Colonic mucosa (tissue), 4 donors: ENCODE data around the gene PANK4. TPM values are rescaled to one million over a fixed set of nuclear protein-coding genes. Genes with fewer than 3 reads are reported as not detected.

Experiments
- DNase-seq: peaks from one replicate; pipeline ENCODE4 v3.0.0-alpha.2; 2020
- H3K27ac ChIP-seq: fragments of 200-600 bp; one replicate; pipeline ENCODE4 v1.8.0; 2021
- H3K27me3 ChIP-seq: fragments of 200-600 bp; one replicate; pipeline ENCODE4 v1.8.0; 2021
- H3K36me3 ChIP-seq: fragments of 200-600 bp; one replicate; pipeline ENCODE4 v1.8.0; 2021
- H3K4me1 ChIP-seq: fragments of 200-600 bp; one replicate; pipeline ENCODE4 v1.8.0; 2021; ENCODE audit warnings: mild to moderate bottlenecking
- H3K4me3 ChIP-seq: fragments of 200-600 bp; one replicate; pipeline ENCODE4 v1.8.0; 2021
- H3K9ac ChIP-seq, 2 donors: one replicate each; pipeline ENCODE4 v1.7.0; 2013; ENCODE audit warnings: control low read depth in 2 of 2, low read depth in 2 of 2, low read length in 2 of 2
- H3K9me3 ChIP-seq: fragments of 200-600 bp; one replicate; pipeline ENCODE4 v1.8.0; 2021
- intact Hi-C: fragments of 100-400 bp; cut with DNase I; formaldehyde crosslinking; loops from one replicate; pipeline ENCODE4 v1.14.1; 2022
- total RNA-seq, 2 donors: library from RNA; stranded (reverse); fragmentation: NEBNext Ultra II Directional in 1 of 2; extraction: Animal tissue kit (Norgen Biotek cat#: 25700) in 1 of 2; gene quantifications; one replicate each; pipeline ENCODE4 v1.2.1, GENCODE V29; 2021
- TF ChIP-seq, protein P1 (sequence below): fragments of 200-600 bp; IDR thresholded peaks from one replicate; pipeline ENCODE4 v1.8.0; 2022; ENCODE audit warnings: antibody characterized with exemption, mild to moderate bottlenecking
- donor health status: healthy.
- donor health status: DM: no; HTN: no; CAD: no.
- donor health status: DM: no; HTN: no; CAD: no.

The PANK4 gene
- total RNA-seq, 2 donors from 2014 or later = 27.0 to 42.0 TPM

DNA sequence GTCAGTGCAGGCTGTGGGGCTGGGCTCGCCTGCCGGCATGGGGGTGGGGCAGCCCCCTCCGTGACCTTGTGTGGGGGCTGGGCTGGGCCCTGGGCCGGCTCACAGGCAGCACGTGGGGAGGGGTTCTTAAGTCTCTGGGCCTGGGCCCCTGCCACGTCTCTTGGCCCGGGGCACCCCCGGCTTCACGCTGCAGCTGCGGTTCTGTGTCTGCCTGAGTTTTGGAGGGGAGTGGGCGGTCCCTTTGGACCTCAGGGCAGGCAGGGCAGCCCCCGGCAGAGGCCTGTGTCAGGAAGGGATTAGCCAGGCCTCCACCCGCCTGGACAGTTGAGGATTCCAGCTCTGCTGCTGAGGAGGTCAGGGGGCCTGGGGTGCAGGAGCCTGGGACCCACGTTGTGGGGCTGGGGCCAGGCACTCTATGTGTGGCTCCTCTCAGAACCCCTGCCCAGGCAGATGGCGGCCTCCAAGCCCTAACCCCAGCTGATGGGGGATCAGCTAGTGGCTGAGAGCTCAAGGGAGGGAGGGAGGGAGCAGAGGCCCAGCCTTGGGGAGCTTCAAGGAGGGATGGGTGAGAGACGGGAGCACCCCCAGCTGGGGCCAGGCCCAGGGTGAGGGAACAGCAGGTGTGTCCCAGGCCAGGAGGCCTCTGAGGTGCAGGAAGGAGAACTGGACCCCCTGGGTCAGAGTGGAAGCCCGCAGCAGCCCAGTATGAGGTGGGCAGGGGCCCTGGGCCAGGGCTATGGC is 52.1 kb downstream of the PANK4 start:
- no peak overlapping the region for H3K9ac ChIP-seq
- no peaks in the 10 kb centered on the region for H3K9me3 ChIP-seq
- no peak for DNase-seq
- H3K4me3 ChIP-seq = no peak overlapping the region
- intact Hi-C loops = no loop called here
- H3K36me3 ChIP-seq = no peaks in the 10 kb centered on the region
- no peaks in the 10 kb centered on the region for H3K27me3 ChIP-seq
- peaks cover 8% of the 10 kb centered on the region for H3K4me1 ChIP-seq
- no peak overlapping the region for H3K27ac ChIP-seq
- TF ChIP-seq, protein P1, sequence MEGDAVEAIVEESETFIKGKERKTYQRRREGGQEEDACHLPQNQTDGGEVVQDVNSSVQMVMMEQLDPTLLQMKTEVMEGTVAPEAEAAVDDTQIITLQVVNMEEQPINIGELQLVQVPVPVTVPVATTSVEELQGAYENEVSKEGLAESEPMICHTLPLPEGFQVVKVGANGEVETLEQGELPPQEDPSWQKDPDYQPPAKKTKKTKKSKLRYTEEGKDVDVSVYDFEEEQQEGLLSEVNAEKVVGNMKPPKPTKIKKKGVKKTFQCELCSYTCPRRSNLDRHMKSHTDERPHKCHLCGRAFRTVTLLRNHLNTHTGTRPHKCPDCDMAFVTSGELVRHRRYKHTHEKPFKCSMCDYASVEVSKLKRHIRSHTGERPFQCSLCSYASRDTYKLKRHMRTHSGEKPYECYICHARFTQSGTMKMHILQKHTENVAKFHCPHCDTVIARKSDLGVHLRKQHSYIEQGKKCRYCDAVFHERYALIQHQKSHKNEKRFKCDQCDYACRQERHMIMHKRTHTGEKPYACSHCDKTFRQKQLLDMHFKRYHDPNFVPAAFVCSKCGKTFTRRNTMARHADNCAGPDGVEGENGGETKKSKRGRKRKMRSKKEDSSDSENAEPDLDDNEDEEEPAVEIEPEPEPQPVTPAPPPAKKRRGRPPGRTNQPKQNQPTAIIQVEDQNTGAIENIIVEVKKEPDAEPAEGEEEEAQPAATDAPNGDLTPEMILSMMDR = no peak

DNA sequence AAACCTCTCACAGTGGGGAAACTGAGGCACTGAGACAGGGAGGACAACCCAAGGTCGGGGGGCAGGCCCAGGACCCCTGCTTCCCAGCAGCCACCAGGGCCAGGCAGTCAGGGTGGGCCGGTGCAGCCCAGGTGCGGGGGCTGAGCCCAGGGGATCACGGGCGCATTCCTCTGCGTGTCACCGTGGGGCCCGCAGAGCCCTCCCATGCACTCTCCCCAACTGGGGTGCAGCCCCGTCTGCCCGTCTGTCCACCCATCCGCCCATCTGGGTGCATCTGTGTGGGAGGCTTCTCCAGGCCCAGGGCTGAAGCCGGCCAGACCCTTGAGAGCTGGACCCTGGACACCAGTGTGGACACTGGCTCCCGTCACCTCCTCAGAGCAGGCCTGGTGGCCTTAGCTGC is 53.2 kb downstream of the PANK4 start:
- no peaks in the 10 kb centered on the region for H3K9me3 ChIP-seq
- TF ChIP-seq, protein P1 = no peak
- H3K4me1 ChIP-seq = peaks cover 7% of the 10 kb centered on the region
- intact Hi-C loops = no loop called here
- H3K4me3 ChIP-seq = no peak overlapping the region
- no peak overlapping the region for H3K27ac ChIP-seq
- H3K36me3 ChIP-seq = no peaks in the 10 kb centered on the region
- DNase-seq = no peak
- H3K9ac ChIP-seq = no peak overlapping the region
- no peaks in the 10 kb centered on the region for H3K27me3 ChIP-seq

DNA sequence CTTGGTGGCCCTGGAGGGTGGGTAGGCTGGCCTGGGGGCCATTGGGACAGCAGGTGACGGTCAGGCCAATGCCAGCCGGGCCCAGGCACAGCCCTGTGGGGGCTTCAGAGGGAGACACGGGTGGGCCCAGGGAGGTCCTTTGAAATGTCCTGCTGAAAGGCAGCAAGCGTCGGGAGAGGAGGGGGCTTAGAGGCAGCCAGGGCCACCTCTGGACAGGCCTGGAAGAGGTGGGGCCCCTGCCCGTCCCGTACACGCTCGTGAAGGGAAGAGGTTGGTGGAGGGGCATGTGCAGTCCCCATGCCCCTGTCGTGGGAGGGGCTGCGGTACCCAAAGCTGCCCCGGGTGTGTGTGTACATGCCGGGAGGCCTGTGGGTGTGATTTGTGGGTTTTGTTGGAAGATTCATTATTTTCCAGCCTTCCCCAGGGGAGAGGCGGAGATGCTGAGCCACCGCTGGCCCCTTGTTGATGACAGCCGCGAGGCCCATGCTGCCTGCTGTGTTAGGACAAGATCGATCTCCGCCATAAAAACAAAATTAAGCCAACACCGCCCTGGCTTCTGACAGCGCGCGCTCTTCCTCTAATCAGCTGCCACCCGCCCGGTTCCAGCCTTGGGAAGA is 53.7 kb downstream of the PANK4 start:
- no peak for DNase-seq
- H3K9ac ChIP-seq = no peak overlapping the region
- no peak overlapping the region for H3K4me3 ChIP-seq
- peaks cover 2% of the 10 kb centered on the region for H3K4me1 ChIP-seq
- H3K27ac ChIP-seq = no peak overlapping the region
- no peaks in the 10 kb centered on the region for H3K27me3 ChIP-seq
- no peaks in the 10 kb centered on the region for H3K9me3 ChIP-seq
- H3K36me3 ChIP-seq = no peaks in the 10 kb centered on the region
- TF ChIP-seq, protein P1 = no peak
- intact Hi-C loops = no loop called here

DNA sequence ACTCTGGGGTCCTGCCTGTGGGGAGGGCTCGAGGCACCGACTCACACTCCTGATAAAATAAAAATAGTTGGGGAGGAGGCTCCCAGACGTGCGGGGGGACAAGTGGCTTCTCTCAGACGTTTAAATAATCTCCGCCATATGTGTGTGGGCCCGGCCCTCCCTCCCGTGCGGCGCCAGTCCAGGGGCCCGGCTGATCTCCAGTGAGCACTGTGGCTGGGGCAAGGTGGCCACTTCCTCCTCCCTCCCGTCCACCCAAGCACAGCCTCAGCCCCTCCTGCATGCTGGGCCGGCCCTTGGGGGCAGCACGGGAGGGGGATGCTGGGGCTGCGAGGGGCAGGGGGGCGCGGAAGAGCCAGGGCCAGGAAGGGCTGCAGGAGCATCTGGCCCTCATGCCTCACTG is 54.3 kb downstream of the PANK4 start:
- no peak overlapping the region for H3K27ac ChIP-seq
- no peaks in the 10 kb centered on the region for H3K9me3 ChIP-seq
- H3K9ac ChIP-seq = no peak overlapping the region
- no peaks in the 10 kb centered on the region for H3K27me3 ChIP-seq
- intact Hi-C loops = no loop called here
- TF ChIP-seq, protein P1 = no peak
- DNase-seq = no peak
- no peak overlapping the region for H3K4me3 ChIP-seq
- no peaks in the 10 kb centered on the region for H3K4me1 ChIP-seq
- no peaks in the 10 kb centered on the region for H3K36me3 ChIP-seq

DNA sequence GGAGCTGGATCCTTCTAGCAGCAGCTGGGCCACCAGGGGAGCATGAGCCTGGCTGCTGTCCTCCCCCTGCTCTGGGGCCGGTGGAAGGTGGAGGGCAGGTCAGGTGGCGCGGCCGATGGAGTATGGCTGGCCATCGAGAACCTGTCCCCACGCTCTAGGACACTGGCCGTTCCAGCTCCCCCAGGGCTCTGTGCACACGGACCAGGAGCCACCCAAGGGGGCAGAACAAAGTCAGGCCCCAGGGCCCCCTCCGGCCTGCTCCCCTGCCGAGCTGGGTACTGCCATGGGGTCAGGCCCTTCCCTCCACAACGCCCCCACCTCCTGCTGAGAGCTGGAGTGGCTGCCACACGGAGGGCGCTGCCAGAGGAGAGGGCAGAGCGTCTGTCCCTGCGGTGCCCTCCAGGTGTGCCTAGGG is 54.8 kb downstream of the PANK4 start:
- DNase-seq = no peak
- TF ChIP-seq, protein P1 = no peak
- H3K4me3 ChIP-seq = no peak overlapping the region
- no peaks in the 10 kb centered on the region for H3K36me3 ChIP-seq
- H3K9ac ChIP-seq = no peak overlapping the region
- no peaks in the 10 kb centered on the region for H3K4me1 ChIP-seq
- no peaks in the 10 kb centered on the region for H3K9me3 ChIP-seq
- H3K27ac ChIP-seq = no peak overlapping the region
- no peaks in the 10 kb centered on the region for H3K27me3 ChIP-seq
- intact Hi-C loops = no loop called here
